GM15510 (cell line): ENCODE data around the gene SHISAL1.

Experiments
- POLR2A ChIP-seq: IDR thresholded peaks from 3 replicates; pipeline ENCODE4 v1.6.1; 2011; ENCODE audit warnings: borderline replicate concordance; ENCODE audit not compliant: insufficient read length; ENCODE audit errors: extremely low read depth

SHISAL1 gene

DNA sequence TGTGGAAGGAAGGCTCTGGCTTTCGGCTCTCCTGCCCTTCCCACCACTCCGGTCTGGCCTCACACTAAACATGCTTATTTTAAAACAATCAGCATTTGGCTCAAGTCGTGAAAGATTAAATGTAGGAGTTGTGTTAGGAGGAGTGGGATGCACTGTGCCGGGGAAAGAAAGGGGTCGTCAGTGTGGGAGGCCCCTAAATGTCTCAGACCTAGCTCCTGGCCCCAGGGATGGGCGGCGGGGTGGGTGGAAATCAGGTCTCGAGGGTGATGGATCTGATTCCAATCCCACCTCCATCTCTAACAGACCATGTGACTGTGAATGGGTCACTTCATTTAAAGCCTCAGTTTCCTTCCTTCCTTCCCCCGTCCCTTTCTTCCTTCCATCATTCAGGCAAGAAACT is 6.9 kb upstream of the SHISAL1 start:
- no peak for TF ChIP-seq POLR2A

DNA sequence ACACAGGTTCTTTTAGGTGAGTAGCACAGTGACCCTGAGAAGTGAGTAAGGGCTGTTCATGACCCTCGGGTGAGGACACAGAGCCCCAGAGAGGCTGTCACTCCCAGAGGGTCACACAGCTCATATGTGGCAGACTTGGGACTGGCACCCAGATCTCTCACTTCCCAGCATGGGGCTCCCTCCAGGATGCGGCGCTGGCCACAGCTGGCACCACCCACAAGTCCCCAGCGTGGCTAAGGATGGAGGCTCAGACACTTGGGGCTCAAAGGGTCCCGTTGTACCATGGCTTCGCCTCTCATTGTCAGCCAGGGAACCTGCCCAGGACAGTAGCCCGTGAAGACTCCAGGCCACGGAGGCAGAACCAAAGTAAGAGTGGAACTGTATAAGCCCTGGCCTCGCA is 6.0 kb upstream of the SHISAL1 start:
- TF ChIP-seq POLR2A, result no peak

DNA sequence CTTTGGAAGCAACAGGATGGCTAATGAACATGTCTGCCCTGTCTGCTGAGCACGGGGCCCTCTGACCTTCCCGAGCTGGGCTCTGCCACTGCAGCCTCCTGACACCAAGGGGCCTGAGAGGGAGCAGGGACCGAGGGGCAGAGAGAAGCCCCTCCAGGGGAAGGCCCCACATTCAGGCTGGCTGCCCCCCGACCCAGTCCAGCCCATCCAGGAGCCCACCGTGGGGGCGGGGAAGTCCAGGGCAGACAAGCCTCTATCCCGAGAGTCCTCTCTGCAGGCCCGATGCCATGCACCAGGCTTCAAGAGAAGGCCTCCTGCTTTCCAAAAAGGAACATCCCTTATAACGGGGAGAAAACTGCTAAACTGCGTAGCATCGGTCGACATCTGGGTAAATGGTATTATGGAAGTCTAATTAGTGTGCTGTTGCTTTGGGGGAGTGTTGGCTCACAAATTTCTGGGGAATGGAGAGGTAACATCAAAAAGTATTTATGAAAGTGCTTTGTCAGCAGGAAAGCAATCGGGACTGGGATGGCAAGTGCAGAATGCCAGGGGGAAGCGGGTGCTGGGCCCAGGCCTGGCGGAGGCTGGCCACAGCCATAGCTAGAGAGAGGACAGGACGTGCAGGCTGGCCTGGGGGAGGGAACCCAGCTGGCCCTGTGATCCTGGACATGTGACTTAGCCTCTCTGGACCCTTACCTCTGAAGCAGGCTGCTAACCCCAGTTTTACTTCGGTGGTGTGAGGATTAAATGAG is 5.3 kb upstream of the SHISAL1 start:
- no peak for TF ChIP-seq POLR2A

DNA sequence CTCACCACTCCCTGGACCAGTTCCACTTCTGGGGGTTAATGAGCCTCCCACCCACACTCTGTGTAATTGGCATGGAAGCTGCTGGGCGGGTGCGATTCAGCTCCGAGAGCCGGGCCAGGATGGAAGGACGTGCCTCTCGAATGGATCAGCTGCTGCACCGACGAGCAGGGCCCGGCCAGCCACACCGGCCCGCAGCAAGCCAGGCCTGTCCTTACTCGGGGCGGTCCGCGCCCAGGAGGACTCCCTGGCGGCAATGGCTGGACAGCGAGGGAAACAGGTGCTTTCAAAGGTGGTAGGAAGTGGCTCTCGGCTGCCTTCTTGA is 4.3 kb upstream of the SHISAL1 start:
- no peak for TF ChIP-seq POLR2A

DNA sequence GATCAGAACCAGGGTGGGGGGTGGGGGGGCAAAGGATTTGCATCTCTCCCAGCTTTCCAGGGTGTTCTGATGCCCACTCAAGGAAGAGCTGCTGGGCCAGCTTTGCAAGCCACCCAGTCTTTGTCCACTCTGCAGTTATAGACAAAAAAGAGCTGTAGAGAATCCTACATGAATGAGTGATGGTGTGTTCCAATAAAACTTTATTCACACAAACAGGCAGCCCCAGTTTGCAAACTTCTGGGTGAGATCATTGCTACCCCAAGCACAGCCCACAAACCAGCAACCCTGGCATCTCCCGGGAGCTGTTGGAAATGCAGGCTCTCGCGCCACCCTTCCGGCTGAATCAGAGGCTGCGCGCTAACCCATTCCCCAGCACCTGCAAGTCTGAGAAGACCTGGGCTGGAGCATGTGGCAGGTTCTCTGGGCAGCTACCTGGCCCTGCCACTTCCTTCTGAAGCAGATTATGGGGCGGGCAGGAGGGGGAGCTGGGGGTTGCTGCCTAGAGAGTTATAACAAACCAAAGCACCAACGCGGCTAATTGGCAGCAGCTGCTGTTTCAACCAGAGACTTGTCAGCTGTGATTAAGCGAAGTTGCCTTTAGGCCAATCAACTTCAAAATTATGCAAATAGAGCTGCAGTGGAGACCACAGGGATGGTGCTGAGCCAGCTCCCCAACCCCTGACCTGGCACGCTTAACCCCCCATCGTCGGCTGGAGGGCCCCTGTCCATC is 3.8 kb upstream of the SHISAL1 start:
- TF ChIP-seq POLR2A, result no peak

DNA sequence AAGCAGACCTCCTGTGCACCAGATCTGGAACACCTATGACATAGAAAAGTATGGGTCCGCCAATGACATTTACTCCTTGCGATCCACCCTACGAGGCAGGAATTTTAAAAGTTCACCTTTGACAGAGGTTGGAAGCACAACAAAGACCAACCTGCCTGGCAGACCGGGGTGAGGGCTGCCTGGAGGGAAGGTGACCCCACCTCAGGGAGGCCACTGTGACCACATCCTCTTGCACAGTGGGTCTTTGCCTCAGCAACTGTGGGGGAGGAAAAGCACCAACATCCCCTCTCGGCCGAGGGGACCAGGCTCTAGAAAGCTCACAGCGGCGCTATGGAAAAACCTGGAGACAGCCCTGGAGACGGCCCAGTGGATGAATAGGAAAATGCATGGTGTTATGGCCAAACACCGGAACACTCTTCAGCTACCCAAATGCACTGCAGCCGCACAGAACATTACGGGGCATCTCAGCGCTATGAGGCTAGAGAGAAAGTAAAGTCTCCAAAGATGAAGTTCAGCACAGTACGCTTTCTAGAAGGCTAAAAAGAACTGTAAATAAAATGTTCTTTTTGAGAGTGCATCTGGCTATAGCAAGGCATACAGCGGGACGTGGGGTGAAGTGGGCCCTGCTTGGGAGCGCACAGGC is 1.8 kb upstream of the SHISAL1 start:
- TF ChIP-seq POLR2A, result no peak

DNA sequence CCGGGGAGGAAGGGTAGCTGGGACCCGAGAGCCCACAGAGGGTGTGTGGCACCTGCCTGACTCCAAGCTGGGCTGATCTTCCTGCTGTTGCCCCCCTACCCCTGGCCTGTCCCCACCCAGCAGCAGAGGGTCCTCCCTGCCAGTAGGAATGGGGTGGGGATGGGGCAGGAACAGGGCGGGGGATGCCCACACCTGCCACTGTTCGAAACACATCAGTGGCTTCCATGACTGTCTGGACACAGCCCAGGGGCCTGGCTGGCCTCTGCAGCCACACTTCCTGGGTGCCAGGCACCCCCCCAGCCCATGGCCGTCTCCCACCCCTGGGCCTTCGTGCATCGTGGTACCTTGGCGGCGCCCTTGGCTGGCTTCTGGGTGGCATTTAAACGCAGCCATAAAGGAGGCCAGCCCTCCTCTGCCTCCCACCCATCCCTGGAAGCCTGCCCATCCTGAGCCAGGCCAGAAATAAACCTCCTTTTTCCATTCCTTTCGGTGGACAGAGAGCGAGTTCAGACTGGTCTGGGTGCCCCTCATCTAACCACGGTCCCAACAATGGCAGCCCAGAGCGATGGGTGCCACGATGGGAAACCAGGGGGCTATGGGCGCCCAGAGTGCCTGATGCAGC is 745 bp upstream of the SHISAL1 start:
- no peak for TF ChIP-seq POLR2A

DNA sequence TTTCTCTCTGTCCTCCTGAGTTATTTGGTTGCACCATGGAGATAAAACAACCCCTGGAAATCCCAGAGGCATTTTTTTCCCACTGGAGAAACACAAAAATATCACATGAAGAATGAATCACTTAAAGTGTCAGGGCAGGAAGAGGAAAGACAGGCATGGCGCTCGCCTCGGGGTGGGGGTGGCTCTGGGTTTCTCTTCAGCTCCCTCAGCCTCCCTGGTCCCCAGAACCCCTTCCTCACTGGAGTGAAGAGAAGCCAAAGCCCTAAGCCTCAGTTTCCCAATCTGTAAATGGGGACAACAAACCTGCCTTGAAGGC is 938 bp downstream of the SHISAL1 start:
- no peak for TF ChIP-seq POLR2A

DNA sequence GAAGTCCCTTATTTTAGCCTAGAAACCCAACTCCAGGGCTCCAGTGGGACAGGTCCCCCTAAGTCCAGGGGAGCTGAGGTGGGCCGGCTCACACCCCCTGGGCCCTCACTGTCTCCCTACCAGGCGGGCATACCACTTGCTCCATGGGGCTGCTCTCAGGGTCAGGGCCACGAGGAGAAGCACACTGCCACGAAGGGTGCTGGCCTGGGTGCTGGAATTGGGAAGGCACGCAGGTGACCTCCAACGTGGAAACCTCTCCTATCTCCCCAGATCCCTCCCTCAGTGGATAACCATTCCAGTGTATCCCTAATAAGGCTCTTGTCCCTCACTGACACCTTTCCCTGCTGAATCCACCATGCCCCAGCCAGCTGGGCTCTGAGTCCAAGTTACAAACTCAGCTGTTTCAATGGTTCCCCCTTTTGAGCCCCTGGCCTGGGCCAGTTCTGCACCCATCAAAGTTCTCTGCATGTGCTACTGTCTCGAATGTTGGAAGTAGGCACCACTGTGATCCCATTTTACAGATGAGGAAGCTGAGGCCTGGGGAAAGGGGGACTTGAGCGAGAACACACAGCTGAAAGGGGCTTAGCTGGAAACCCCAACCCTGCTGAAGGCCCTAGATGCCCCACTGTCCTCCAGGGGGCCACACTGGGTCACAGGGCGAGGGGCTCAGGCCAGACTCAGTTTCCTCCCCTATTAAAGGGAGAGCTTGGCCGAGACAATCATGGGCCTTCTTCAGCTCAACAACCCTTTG is 1.5 kb downstream of the SHISAL1 start:
- no peak for TF ChIP-seq POLR2A

DNA sequence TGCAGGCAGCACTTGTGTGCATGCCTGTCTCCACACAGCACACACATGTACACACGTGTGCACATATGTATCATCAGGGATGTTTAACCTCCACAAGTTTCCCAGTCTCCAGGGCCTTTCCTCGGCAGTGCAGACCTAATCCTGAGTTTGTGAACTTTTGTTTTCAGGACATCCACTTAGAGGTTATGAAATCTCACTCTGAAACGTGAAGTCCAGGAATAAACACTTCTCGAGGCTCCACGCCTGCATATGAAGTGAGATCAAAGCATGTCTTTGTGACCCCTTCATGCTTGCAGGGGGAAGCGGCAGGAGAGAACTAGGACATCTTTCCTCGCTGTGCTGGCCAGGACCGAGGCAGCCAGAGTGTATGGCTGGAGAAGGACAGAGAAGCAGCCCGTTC is 3.1 kb downstream of the SHISAL1 start:
- no peak for TF ChIP-seq POLR2A

DNA sequence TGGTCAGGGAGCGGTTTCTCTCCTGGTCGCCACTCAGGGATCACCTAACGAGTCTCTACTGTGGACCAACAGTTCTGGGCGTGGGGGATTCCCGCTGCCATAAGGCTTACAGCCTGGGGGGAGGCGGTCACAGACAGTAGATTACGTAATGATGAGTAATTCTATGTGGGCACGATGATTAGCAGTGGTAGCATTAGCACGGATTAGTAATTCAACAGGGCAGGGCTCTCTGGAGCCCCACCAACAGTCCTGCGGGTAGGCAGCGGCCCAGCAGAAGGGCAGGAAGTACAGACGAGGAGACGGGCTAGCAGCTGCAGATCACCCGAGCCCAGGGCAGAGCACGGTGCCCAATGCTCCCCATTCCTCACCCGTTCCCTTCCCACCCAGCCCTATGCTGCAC is 3.6 kb downstream of the SHISAL1 start:
- no peak for TF ChIP-seq POLR2A

DNA sequence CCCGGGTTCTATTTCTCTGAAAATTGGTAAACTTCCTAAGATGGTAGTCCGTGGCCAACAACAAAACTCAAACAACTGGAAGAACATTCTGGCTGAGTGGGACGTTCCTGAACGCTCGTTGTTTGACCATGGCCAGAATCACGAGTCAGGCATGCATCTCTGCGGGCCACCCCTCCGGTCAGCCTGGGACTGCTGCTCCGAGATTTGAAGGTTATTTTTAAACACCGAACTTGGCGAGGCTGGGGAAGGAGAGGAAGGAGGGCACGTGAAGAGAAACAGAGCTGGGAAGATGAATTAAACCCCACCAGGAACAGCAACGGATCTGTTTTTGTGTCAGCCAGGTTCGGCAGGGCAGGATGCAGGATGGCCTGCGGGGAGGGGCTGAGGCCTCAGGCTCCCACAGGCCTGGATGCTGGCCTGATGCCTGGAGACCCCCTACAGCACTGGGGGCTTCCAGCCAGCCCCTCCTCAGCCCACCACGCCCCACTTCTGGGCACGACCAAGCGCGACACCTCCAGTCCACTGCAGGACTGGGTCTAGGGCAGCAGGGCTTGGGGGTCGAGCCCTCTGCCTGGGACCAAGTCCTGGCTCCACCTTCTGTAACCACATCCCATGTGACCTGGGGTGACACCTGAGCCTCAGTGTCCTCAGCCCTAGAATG is 5.1 kb downstream of the SHISAL1 start:
- TF ChIP-seq POLR2A, result no peak

DNA sequence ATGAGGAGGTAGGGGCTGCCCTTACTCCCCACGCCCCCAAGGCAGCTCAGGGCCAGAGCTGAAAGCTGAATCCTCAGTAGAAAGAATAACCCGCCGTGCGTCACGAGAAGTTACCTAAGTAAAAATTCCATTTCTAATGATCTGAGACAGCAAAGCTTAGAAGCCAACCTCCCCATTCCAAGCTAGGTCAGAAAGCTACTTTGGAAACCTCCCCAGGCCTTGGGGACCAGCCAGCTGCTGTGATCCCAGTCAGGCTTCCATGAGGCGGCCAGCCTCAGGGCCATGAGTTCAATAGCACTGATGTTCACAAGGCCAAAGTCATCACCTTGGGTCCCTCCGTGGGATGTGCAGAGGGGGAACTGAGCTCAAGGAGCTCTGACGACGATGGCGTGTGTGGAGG is 6.9 kb downstream of the SHISAL1 start:
- no peak for TF ChIP-seq POLR2A

DNA sequence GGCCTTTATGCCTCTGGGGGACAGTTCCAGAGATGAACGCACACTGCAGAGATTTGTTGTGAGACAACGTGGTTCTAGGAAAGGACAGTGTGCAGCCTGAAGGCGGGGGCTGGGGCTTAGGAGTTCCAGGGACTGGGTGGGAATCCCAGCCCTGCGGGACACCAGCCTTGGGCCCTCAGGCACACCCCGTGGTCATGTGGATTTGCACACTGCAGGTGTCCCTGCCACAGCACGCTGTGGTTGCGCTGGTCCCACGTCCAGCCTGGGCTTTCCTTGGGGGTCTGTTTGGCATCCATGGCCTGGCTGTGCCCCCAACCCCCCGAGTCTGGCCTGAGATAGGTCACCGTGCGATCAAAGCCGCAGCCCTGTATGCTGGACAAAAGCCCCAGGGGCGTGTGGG is 7.3 kb downstream of the SHISAL1 start:
- no peak for TF ChIP-seq POLR2A

DNA sequence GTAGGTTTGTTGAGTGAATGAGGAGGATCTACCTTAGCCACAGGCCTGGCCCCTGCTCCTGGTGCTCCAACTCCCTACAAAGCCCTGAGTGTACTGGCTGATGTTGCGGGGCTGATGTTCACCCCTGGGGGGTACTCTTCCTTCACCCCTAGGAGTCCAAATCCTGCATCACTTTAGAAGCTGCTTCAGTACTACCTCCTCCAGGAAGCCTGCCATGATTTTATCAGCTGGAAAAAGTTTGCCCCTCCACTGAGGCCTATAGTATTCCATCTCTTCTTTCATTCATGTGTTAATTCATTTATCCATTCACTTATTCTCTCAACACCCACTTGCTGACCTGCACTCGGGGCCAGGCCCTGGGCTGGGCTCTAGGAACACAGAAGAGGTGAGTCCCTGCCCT is 7.8 kb downstream of the SHISAL1 start:
- no peak for TF ChIP-seq POLR2A

DNA sequence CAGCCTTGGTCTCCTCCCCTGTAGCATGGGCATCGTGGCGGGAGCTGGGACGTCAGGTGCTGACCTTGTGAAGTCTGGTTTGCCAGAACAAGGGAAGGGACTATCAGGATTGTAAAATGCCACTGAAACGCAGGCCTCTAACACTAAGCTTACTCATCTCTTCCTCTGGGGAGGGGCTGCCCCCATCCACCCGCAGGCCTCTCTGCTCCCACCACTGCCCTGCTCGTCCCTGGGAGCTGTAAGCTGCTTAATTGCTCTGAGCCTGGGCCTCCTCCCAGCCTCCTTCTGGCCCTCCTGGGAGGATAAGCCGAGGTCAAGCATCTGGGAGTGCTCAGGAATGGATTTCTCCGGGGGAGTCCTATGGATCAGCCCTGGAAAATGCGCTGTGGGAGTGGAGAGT is 8.4 kb downstream of the SHISAL1 start:
- no peak for TF ChIP-seq POLR2A

DNA sequence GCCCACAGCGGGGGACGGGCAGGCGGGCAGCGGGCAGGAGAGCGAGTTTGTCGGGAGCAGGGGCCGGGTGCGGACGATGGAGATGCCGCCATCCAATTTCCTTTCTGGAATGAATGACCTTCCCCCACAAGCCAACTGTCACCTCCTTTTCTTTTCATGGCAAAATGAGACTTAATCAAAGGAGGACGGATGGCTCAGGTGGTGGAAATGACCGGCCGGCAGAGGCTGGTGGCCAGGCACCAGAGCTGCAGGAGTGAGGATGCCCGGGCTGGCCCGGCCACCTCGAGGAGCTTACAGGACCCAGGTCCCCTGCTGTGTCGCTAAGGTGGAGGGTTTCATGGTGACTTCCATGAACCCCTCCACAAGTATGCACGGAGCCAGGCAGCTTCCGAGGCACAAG is 11.7 kb downstream of the SHISAL1 start:
- no peak for TF ChIP-seq POLR2A
